ENCODE measurements around the gene TNFRSF17. TPM values are rescaled to one million over a fixed set of nuclear protein-coding genes. Genes with fewer than 3 reads are reported as not detected.

The TNFRSF17 gene
- total RNA-seq, 1 donor, result not detected

DNA sequence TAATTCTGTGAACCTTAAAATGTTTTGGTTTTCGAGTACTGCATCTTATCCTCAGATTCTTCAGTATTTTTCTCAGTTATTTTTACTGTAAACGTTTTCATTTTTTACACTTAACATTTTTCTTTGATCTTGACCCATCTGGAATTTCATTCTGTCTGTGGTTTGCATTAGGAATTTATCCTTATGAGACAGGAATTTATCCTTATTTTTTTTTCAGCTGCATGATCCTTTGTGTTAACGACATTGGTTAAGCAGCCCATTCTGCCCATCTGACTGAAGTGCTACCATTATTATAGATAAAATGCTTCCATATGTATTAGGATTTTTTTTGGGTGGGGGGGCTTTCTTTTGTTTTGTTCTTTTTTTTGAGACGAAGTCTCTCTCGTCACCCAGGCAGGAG is 52.5 kb downstream of the TNFRSF17 start:
- Histone ChIP-seq H3K27ac (ENCODE audit: low read depth, low read length) (peak overlapping the region; percentile 47), H4K20me1 (ENCODE audit: insufficient read depth, low read length) (no peaks in the 10 kb centered on the region), H3K4me3 (ENCODE audit: insufficient read depth, low read length) (no peak overlapping the region), H3K4me2 (ENCODE audit: insufficient read depth, low read length) (no peak overlapping the region), H3K79me2 (ENCODE audit: insufficient read depth, low read length) (no peaks in the 10 kb centered on the region), H3K36me3 (ENCODE audit: insufficient read depth, low read length) (no peaks in the 10 kb centered on the region), H3K9me3 (ENCODE audit: low read depth, low read length) (no peaks in the 10 kb centered on the region), H3K4me1 (ENCODE audit: insufficient read depth, low read length) (peaks cover 20% of the 10 kb centered on the region), H2AFZ (ENCODE audit: low read length) (no peak overlapping the region), H3K27me3 (ENCODE audit: insufficient read depth, low read length) (no peaks in the 10 kb centered on the region)
- DNase-seq (ENCODE audit: insufficient read length, low spot score, missing footprints), result peak; percentile 74
- TF ChIP-seq, protein P1, sequence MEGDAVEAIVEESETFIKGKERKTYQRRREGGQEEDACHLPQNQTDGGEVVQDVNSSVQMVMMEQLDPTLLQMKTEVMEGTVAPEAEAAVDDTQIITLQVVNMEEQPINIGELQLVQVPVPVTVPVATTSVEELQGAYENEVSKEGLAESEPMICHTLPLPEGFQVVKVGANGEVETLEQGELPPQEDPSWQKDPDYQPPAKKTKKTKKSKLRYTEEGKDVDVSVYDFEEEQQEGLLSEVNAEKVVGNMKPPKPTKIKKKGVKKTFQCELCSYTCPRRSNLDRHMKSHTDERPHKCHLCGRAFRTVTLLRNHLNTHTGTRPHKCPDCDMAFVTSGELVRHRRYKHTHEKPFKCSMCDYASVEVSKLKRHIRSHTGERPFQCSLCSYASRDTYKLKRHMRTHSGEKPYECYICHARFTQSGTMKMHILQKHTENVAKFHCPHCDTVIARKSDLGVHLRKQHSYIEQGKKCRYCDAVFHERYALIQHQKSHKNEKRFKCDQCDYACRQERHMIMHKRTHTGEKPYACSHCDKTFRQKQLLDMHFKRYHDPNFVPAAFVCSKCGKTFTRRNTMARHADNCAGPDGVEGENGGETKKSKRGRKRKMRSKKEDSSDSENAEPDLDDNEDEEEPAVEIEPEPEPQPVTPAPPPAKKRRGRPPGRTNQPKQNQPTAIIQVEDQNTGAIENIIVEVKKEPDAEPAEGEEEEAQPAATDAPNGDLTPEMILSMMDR (IDR thresholded peaks at IDR 0.05; ENCODE audit: extremely low read depth, low read depth, low read length), result no peak

Small RNAs within 50 kb of the gene (small RNA-seq; reads per million reads assigned to genes)
- gene AC007216.5, result not detected
- not detected for gene UBL5P4

Other genes starting within 250 kb of the TNFRSF17 start
- 26.1 and 28.3 TPM in 2 replicates for gene TXNDC11, start 222.4 kb upstream of the TNFRSF17 start, total RNA-seq
- gene ZC3H7A, start 168.0 kb upstream of the TNFRSF17 start, total RNA-seq, result 39.8 and 45.7 TPM in 2 replicates
- gene RSL1D1, start 113.7 kb upstream of the TNFRSF17 start, total RNA-seq, result 113 and 126 TPM in 2 replicates
- gene GSPT1, start 49.3 kb upstream of the TNFRSF17 start, total RNA-seq, result 109 and 113 TPM in 2 replicates
- gene NPIPB2, start 23.2 kb upstream of the TNFRSF17 start, total RNA-seq, result 1.8 and 4.7 TPM in 2 replicates
- gene SNX29, start 11.5 kb downstream of the TNFRSF17 start, total RNA-seq, result 30.8 and 34.5 TPM in 2 replicates